Smooth muscle cell (in vitro differentiated cells): ENCODE results near the gene ATAD2B. TPM values are rescaled to one million over a fixed set of nuclear protein-coding genes. Genes with fewer than 3 reads are reported as not detected.
A peak's percentile ranks its signal among the peaks of the same experiment; 100 is the strongest.

Source experiments
- DNase-seq: peaks from one replicate; lab custom pipeline; 2025; ENCODE audit not compliant: unreplicated experiment; lab: John Stamatoyannopoulos, UW
- H2AFZ ChIP-seq: fragments of 200-600 bp; sonication (generic); 2 replicates; pipeline ENCODE4 v1.6.0; 2016; ENCODE audit warnings: antibody characterized with exemption, low read depth, mild to moderate bottlenecking
- H3F3A ChIP-seq: fragments of 200-600 bp; sonication (generic); 2 replicates; pipeline ENCODE4 v1.6.0; 2017; ENCODE audit warnings: antibody characterized with exemption, low read depth
- H3K27ac ChIP-seq: fragments of 200-600 bp; sonication (generic); 2 replicates; pipeline ENCODE4 v1.5.1; 2016; ENCODE audit warnings: low read depth, mild to moderate bottlenecking
- H3K27me3 ChIP-seq: fragments of 200-600 bp; sonication (generic); 2 replicates; pipeline ENCODE4 v1.6.1; 2016; ENCODE audit warnings: low read depth, mild to moderate bottlenecking
- H3K36me3 ChIP-seq: fragments of 200-600 bp; sonication (generic); 2 replicates; pipeline ENCODE4 v1.5.1; 2016; ENCODE audit warnings: low read depth
- H3K4me1 ChIP-seq: fragments of 200-600 bp; sonication (generic); 2 replicates; pipeline ENCODE4 v1.5.1; 2016; ENCODE audit warnings: low read depth
- H3K4me2 ChIP-seq: fragments of 200-600 bp; sonication (generic); 2 replicates; pipeline ENCODE4 v1.6.0; 2016; ENCODE audit warnings: mild to moderate bottlenecking
- H3K4me3 ChIP-seq: fragments of 200-600 bp; sonication (generic); 2 replicates; pipeline ENCODE4 v1.5.1; 2016; ENCODE audit warnings: mild to moderate bottlenecking
- H3K79me2 ChIP-seq: fragments of 200-600 bp; sonication (generic); 2 replicates; pipeline ENCODE4 v1.6.0; 2016; ENCODE audit warnings: low read depth, mild to moderate bottlenecking
- H3K9ac ChIP-seq: fragments of 200-600 bp; sonication (generic); 2 replicates; pipeline ENCODE4 v1.6.0; 2016; ENCODE audit warnings: low read depth
- H3K9me3 ChIP-seq: fragments of 200-600 bp; sonication (generic); replicated peaks from 2 replicates; pipeline ENCODE4 v1.5.1; 2016; ENCODE audit warnings: low read depth
- H4K20me1 ChIP-seq: fragments of 200-600 bp; sonication (generic); 2 replicates; pipeline ENCODE4 v1.6.0; 2016; ENCODE audit warnings: low read depth
- CTCF ChIP-seq: fragments of 200-600 bp; sonication (generic); IDR thresholded peaks from 2 replicates; pipeline ENCODE4 v1.5.1; 2017; ENCODE audit warnings: borderline replicate concordance, mild to moderate bottlenecking, antibody characterized with exemption; ENCODE audit not compliant: insufficient read depth, poor library complexity, severe bottlenecking
- WGBS: methylation state at CpG from one replicate; pipeline ENCODE4 v1.1.7; 2016; ENCODE audit warnings: low lambda C conversion rate; 5-methylcytosine and 5-hydroxymethylcytosine counted together
- polyA plus RNA-seq: library from polyadenylated mRNA; unstranded; fragments of >200 nt; fragmentation: Nextera tagmentation; extraction: Ambion mirVana; gene quantifications from 2 replicates; pipeline ENCODE4 v1.2.1, GENCODE V29; 2016
- total RNA-seq: library from RNA; depleted of rRNA; stranded (reverse); fragments of >200 nt; gene quantifications from 2 replicates; pipeline ENCODE4 v1.2.3, GENCODE V29; 2014

ATAD2B gene
- total and polyA plus RNA-seq, 2 experiments from 2014 or later, result 6.2 to 17.5 TPM

- no peak for TF ChIP-seq CTCF
- DNase-seq, result no peak
- no peak overlapping the region for H3K4me2 ChIP-seq
- no peak overlapping the region for H3K27ac ChIP-seq
- no peaks in the 10 kb centered on the region for H3K27me3 ChIP-seq
- H3F3A ChIP-seq, result no peaks in the 10 kb centered on the region
- H3K9ac ChIP-seq, result no peak overlapping the region
- H2AFZ ChIP-seq, result no peak overlapping the region
- no peak overlapping the region for H3K4me3 ChIP-seq
- H3K79me2 ChIP-seq, result no peaks in the 10 kb centered on the region
- 100% methylated on average over 1 of the region's 1 CpG for WGBS
- no peaks in the 10 kb centered on the region for H3K4me1 ChIP-seq
- H4K20me1 ChIP-seq, result no peaks in the 10 kb centered on the region
- H3K36me3 ChIP-seq, result no peaks in the 10 kb centered on the region
- no peaks in the 10 kb centered on the region for H3K9me3 ChIP-seq
Measured at GRCh38 chr2:23828986-23829385, 97.9 kb downstream of the ATAD2B start.

DNA sequence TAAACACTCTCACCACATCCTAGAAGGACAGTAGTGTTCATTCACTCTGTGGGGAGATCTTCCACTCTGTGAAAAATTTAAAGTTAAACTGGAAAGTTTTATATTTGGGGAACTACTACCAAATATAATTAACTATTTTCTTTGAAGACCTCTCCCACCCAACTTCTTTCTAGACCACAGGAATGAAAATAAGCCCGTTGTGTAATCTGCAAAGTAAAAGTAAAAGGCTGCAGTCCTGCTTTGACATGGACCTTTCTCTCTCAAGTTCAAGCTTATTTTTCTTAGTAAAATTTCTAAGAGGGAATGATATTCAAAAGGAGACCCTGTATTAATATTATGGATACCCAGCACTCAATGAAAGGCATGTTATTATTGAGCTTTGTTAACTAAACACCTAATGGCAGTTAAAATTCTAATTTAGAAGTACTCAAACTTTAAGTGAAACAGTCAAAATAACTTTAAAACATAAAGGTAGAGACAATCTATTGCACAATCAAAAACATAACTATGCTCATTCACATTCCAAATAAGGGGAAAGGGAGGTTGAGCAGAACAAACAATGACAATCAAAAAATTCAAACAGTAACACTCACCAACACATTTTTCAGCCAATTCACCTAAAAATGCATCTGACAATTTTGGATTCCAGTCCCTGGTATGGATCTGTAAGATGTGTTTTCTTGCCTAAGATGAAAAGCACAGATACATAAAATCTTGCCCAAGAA is 98.5 kb downstream of the ATAD2B start:
- Histone ChIP-seq H3K36me3 (no peaks in the 10 kb centered on the region), H2AFZ (no peak overlapping the region), H4K20me1 (no peaks in the 10 kb centered on the region), H3K9me3 (no peaks in the 10 kb centered on the region), H3K4me3 (no peak overlapping the region), H3K27ac (peak overlapping the region; percentile 12), H3K27me3 (no peaks in the 10 kb centered on the region), H3K9ac (no peak overlapping the region), H3F3A (no peaks in the 10 kb centered on the region), H3K4me2 (no peak overlapping the region), H3K79me2 (no peaks in the 10 kb centered on the region), H3K4me1 (no peaks in the 10 kb centered on the region)
- DNase-seq, result no peak
- 41% methylated on average over 1 of the region's 1 CpG for WGBS
- no peak for TF ChIP-seq CTCF

- no peak overlapping the region for H2AFZ ChIP-seq
- H4K20me1 ChIP-seq, result no peaks in the 10 kb centered on the region
- H3K4me3 ChIP-seq, result no peak overlapping the region
- H3K27me3 ChIP-seq, result no peaks in the 10 kb centered on the region
- H3K9me3 ChIP-seq, result no peaks in the 10 kb centered on the region
- H3K9ac ChIP-seq, result no peak overlapping the region
- H3K36me3 ChIP-seq, result no peaks in the 10 kb centered on the region
- WGBS, result 100% methylated on average over 1 of the region's 1 CpG
- H3F3A ChIP-seq, result no peaks in the 10 kb centered on the region
- no peaks in the 10 kb centered on the region for H3K4me1 ChIP-seq
- TF ChIP-seq CTCF, result no peak
- no peaks in the 10 kb centered on the region for H3K79me2 ChIP-seq
- no peak for DNase-seq
- no peak overlapping the region for H3K4me2 ChIP-seq
- H3K27ac ChIP-seq, result no peak overlapping the region
Measured at GRCh38 chr2:23827287-23827686, 99.6 kb downstream of the ATAD2B start.

DNA sequence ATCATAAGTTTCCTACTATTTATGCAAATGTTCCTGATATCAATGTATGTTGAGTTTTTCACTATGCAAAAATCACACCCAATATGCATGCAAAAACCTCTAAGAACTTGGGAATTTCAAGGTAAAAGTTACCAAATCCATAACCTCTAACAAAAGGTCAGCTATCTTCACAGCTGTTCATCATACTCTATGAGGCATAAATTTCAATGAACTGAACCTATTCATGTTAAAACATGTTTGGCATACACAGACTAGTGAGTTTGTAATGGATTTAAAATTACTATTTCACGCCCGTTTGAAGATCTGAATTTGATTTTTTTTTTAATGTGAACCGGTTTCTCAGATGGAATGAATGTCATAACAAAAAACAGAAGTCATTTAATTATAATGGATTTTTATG is 100.2 kb downstream of the ATAD2B start:
- Histone ChIP-seq H3K27ac (no peak overlapping the region), H4K20me1 (no peaks in the 10 kb centered on the region), H3K9ac (no peak overlapping the region), H3K4me2 (no peak overlapping the region), H3K9me3 (no peaks in the 10 kb centered on the region), H2AFZ (no peak overlapping the region), H3K79me2 (no peaks in the 10 kb centered on the region), H3K4me1 (no peaks in the 10 kb centered on the region), H3F3A (no peaks in the 10 kb centered on the region), H3K4me3 (no peak overlapping the region), H3K36me3 (no peaks in the 10 kb centered on the region), H3K27me3 (no peaks in the 10 kb centered on the region)
- TF ChIP-seq CTCF, result no peak
- 91% methylated on average over 3 of the region's 3 CpGs for WGBS
- no peak for DNase-seq
